ENCODE results near the gene FOXM1.
"Not testable (repeated sequence)": the region's sequence is repeated elsewhere in the genome, so short reads cannot be mapped to it uniquely, and the experiment has no call there.

DNA sequence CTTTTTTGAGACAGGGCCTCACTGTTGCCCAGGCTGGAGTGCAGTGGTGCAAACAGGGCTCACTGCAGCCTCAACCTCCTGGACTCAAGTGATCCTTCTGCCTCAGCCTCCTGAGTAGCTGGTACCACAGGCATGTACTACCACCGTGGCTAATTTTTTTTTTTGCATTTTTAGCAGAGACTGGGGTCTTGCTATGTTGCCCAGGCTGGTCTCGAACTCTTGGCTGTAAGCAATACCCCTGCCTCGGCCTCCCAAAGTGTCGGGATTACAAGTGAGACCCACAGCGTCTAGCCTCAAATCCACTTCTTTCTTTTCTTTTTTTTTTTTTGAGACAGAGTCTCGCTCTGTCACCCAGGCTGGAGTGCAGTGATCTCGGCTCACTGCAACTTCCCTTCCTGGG is 13.6 kb downstream of the FOXM1 start:
- TF ChIP-seq POLR2A (IDR thresholded peaks at IDR 0.05), result not testable (repeated sequence)
- TF ChIP-seq, protein P1, sequence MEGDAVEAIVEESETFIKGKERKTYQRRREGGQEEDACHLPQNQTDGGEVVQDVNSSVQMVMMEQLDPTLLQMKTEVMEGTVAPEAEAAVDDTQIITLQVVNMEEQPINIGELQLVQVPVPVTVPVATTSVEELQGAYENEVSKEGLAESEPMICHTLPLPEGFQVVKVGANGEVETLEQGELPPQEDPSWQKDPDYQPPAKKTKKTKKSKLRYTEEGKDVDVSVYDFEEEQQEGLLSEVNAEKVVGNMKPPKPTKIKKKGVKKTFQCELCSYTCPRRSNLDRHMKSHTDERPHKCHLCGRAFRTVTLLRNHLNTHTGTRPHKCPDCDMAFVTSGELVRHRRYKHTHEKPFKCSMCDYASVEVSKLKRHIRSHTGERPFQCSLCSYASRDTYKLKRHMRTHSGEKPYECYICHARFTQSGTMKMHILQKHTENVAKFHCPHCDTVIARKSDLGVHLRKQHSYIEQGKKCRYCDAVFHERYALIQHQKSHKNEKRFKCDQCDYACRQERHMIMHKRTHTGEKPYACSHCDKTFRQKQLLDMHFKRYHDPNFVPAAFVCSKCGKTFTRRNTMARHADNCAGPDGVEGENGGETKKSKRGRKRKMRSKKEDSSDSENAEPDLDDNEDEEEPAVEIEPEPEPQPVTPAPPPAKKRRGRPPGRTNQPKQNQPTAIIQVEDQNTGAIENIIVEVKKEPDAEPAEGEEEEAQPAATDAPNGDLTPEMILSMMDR (IDR thresholded peaks at IDR 0.05), result not testable (repeated sequence)

Data from esophagus squamous epithelium (tissue), 4 donors.